ENCODE data around the gene ZC3HAV1. TPM values are rescaled to one million over a fixed set of nuclear protein-coding genes. Genes with fewer than 3 reads are reported as not detected.
"Not testable (repeated sequence)": the region's sequence is repeated elsewhere in the genome, so short reads cannot be mapped to it uniquely, and the experiment has no call there.

ZC3HAV1 gene
- polyA plus RNA-seq, 1 of the 3 experiments (the other 2 are of a cell fraction) = 11.2 TPM

DNA sequence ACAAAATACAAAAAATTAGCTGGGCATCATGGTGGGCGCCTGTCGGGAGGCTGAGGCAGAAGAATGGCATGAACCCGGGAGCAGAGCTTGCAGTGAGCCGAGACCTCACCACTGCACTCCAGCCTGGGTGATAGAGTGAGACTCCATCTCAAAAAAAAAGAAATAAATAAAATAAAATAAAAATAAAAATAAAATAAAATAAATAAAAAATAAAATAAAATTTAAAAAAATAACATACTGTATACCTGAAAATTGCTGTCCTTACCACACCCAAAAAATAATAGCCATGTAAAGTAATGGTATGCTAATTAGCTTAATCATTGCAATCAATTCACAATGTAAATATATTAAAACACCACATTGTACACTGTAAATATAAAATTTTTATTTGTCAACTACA, 77.0 kb downstream of the ZC3HAV1 start:
- no peak for DNase-seq
- Histone ChIP-seq H3K79me2 (ENCODE audit: insufficient read depth) (peaks cover 59% of the 10 kb centered on the region), H3K36me3 (replicated peaks in 1 of 2; ENCODE audit: control insufficient read depth in 1 of 2, insufficient read depth in 2 of 2, low read length in 1 of 2) (peaks cover 41 to 65% of the 10 kb centered on the region in 2 experiments), H3K27ac (ENCODE audit: low read depth in 2 of 2, low read length in 1 of 2) (no peak overlapping the region), H3K9ac (no peak overlapping the region), H3K9me2 (no peaks in the 10 kb centered on the region), H3K4me1 (ENCODE audit: control insufficient read depth in 1 of 2, insufficient read depth in 2 of 2, low read depth in 1 of 2, low read length in 1 of 2) (peaks cover 9 to 20% of the 10 kb centered on the region in 2 experiments; a peak in 3 of 4 replicates), H3F3A (replicated peaks; ENCODE audit: insufficient read depth) (peaks cover 2% of the 10 kb centered on the region), H2AFZ (ENCODE audit: low read depth) (no peak overlapping the region), H4K20me1 (ENCODE audit: insufficient read depth) (peaks cover 4% of the 10 kb centered on the region; the same call in 1 of the 2 replicates), H3K27me3 (ENCODE audit: insufficient read depth) (no peaks in the 10 kb centered on the region), H3K9me3 (no peaks in the 10 kb centered on the region), H3K4me3 (ENCODE audit: low read depth in 2 of 2, low read length in 1 of 2) (no peak overlapping the region), H3K4me2 (no peak overlapping the region)
- ChIA-PET CTCF (interaction anchor here (0.7 to 8.7 kb wide), 5 partner anchors 14 to 146 kb away, joined by 3 to 64 read pairs (median 4); no protein-coding TSS in a partner anchor), POLR2A (no interaction called here)
- WGBS (ENCODE audit: low lambda C conversion rate) = 97% methylated on average over 4 of the region's 4 CpGs
- TF ChIP-seq, protein P1, sequence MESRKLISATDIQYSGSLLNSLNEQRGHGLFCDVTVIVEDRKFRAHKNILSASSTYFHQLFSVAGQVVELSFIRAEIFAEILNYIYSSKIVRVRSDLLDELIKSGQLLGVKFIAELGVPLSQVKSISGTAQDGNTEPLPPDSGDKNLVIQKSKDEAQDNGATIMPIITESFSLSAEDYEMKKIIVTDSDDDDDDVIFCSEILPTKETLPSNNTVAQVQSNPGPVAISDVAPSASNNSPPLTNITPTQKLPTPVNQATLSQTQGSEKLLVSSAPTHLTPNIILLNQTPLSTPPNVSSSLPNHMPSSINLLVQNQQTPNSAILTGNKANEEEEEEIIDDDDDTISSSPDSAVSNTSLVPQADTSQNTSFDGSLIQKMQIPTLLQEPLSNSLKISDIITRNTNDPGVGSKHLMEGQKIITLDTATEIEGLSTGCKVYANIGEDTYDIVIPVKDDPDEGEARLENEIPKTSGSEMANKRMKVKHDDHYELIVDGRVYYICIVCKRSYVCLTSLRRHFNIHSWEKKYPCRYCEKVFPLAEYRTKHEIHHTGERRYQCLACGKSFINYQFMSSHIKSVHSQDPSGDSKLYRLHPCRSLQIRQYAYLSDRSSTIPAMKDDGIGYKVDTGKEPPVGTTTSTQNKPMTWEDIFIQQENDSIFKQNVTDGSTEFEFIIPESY (IDR thresholded peaks at IDR 0.05; ENCODE audit: borderline replicate concordance, low read depth) = no peak
- no peak for TF ChIP-seq CHD2 (IDR thresholded peaks at IDR 0.05; ENCODE audit: low read length, partially characterized antibody)

DNA sequence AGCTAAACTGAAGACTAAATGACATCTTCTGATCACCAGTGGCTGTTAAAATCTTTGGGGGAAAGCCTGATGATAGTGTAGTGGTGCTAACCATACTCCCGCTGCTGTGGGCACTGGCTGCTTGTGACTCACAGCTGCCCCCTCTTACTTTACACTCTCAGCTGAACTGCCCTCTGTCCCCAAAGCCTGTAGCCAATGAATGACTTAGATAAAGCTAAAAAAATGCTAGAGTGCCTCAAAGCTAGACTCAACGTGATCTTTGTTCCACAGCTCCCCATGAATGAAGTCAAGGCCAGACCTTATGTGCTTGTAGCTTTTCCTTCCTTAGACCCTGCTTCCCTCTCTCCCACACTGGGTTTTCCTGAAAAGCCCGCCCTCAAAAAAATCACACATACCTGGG, 80.2 kb downstream of the ZC3HAV1 start:
- Histone ChIP-seq H3K27me3 (ENCODE audit: insufficient read depth) (no peaks in the 10 kb centered on the region), H3K9ac (no peak overlapping the region), H4K20me1 (ENCODE audit: insufficient read depth) (peaks cover 4% of the 10 kb centered on the region; the same call in 1 of the 2 replicates), H3K4me3 (ENCODE audit: low read depth in 2 of 2, low read length in 1 of 2) (no peak overlapping the region), H3K27ac (ENCODE audit: low read depth in 2 of 2, low read length in 1 of 2) (no peak overlapping the region), H3K4me2 (no peak overlapping the region), H3K36me3 (replicated peaks in 1 of 2; ENCODE audit: control insufficient read depth in 1 of 2, insufficient read depth in 2 of 2, low read length in 1 of 2) (peaks cover 65 to 86% of the 10 kb centered on the region in 2 experiments), H3K4me1 (ENCODE audit: control insufficient read depth in 1 of 2, insufficient read depth in 2 of 2, low read depth in 1 of 2, low read length in 1 of 2) (peaks cover 8 to 9% of the 10 kb centered on the region in 2 experiments; a peak in 3 of 4 replicates), H3K9me2 (no peaks in the 10 kb centered on the region), H3F3A (replicated peaks; ENCODE audit: insufficient read depth) (peaks cover 2% of the 10 kb centered on the region), H3K9me3 (no peaks in the 10 kb centered on the region), H2AFZ (ENCODE audit: low read depth) (no peak overlapping the region), H3K79me2 (ENCODE audit: insufficient read depth) (peaks cover 41% of the 10 kb centered on the region)
- CTCF ChIA-PET = interaction anchor here (0.5 to 8.7 kb wide), 5 partner anchors 11 to 143 kb away, joined by 3 to 64 read pairs (median 4); no protein-coding TSS in a partner anchor
- no peak for TF ChIP-seq RAD21 (IDR thresholded peaks at IDR 0.05; ENCODE audit: low read length)
- POLR2A ChIA-PET = interaction anchor here (1.0 kb wide), 1 partner anchor 9 kb away, joined by 6 read pairs; no protein-coding TSS in a partner anchor
- 81% methylated on average over 3 of the region's 3 CpGs for WGBS (ENCODE audit: low lambda C conversion rate)
- no peak for DNase-seq

DNA sequence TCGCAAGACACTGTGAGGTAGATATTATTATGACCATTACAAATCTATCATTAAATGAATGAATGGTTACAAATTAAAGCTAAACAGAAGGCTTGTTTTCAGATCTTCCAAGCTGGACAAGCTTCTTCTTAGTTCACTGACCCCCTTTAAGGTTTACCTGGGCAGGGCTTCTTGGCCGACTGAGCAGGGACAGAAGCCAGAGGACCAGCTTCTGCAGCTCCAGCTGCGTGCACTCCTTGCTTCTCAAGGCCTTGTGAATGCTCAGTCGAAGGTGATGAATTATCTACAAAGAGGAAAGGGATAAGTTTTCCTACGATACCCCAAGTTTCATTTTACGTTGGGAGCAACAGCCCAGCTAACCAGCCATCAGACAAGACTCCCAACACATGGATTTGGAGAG, 83.0 kb downstream of the ZC3HAV1 start:
- Histone ChIP-seq H3K4me3 (ENCODE audit: low read depth in 2 of 2, low read length in 1 of 2) (no peak overlapping the region), H3K4me2 (no peak overlapping the region), H3K9ac (no peak overlapping the region), H3K4me1 (ENCODE audit: control insufficient read depth in 1 of 2, insufficient read depth in 2 of 2, low read depth in 1 of 2, low read length in 1 of 2) (peaks cover 0 to 3% of the 10 kb centered on the region in 2 experiments; a peak in 2 of 4 replicates), H3K36me3 (replicated peaks in 1 of 2; ENCODE audit: control insufficient read depth in 1 of 2, insufficient read depth in 2 of 2, low read length in 1 of 2) (peaks cover 70 to 87% of the 10 kb centered on the region in 2 experiments), H3K27me3 (ENCODE audit: insufficient read depth) (no peaks in the 10 kb centered on the region), H2AFZ (ENCODE audit: low read depth) (no peak overlapping the region), H4K20me1 (ENCODE audit: insufficient read depth) (no peaks in the 10 kb centered on the region), H3F3A (replicated peaks; ENCODE audit: insufficient read depth) (peaks cover 16% of the 10 kb centered on the region), H3K9me2 (no peaks in the 10 kb centered on the region), H3K79me2 (ENCODE audit: insufficient read depth) (peaks cover 14% of the 10 kb centered on the region; the same call in 1 of the 2 replicates), H3K27ac (ENCODE audit: low read depth in 2 of 2, low read length in 1 of 2) (no peak overlapping the region), H3K9me3 (no peaks in the 10 kb centered on the region)
- 99% methylated on average over 6 of the region's 6 CpGs for WGBS (ENCODE audit: low lambda C conversion rate)
- ChIA-PET CTCF (interaction anchor here (0.9 to 11.3 kb wide), 7 partner anchors 9 to 140 kb away, joined by 3 to 140 read pairs (median 5); partner anchors contain the start of gene ZC3HAV1L), POLR2A (no interaction called here)
- no peak for DNase-seq
- TF ChIP-seq EZH2phosphoT487 (IDR thresholded peaks at IDR 0.05; ENCODE audit: borderline replicate concordance, low read depth) (no peak), TEAD4 (IDR thresholded peaks at IDR 0.05; ENCODE audit: borderline replicate concordance, insufficient read depth) (no peak), POLR2AphosphoS5 (IDR thresholded peaks at IDR 0.05; ENCODE audit: low read depth, low read length) (no peak)

DNA sequence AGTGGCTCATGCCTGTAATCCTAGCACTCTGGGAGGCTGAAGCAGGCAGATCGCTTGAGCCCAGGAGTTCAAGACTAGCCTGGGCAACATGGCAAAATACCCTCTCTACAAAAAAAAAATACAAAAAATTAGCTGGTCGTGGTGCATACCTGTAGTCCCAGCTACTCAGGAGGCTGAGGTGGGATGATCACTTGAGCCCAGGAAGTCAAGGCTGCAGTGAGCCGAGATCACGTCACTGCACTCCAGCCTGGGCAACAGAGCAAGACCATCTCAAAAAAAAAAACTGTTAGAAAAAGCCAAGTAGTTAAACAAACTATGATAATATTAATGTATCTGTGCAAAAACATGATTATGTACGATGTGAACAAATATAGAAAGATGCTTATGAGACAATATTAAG, 83.7 kb downstream of the ZC3HAV1 start:
- Histone ChIP-seq H3F3A (replicated peaks; ENCODE audit: insufficient read depth) (peaks cover 19% of the 10 kb centered on the region), H3K36me3 (replicated peaks in 1 of 2; ENCODE audit: control insufficient read depth in 1 of 2, insufficient read depth in 2 of 2, low read length in 1 of 2) (peaks cover 71 to 84% of the 10 kb centered on the region in 2 experiments)
- H3K4me3 ChIP-seq (ENCODE audit: low read depth in 2 of 2, low read length in 1 of 2); H3K27ac ChIP-seq (ENCODE audit: low read depth in 2 of 2, low read length in 1 of 2); H3K27me3 ChIP-seq (ENCODE audit: insufficient read depth); H3K9me2 ChIP-seq; DNase-seq; H3K4me1 ChIP-seq (ENCODE audit: control insufficient read depth in 1 of 2, insufficient read depth in 2 of 2, low read depth in 1 of 2, low read length in 1 of 2); H4K20me1 ChIP-seq (ENCODE audit: insufficient read depth); H3K79me2 ChIP-seq (ENCODE audit: insufficient read depth); POLR2A ChIA-PET; H3K4me2 ChIP-seq; H3K9me3 ChIP-seq; H2AFZ ChIP-seq (ENCODE audit: low read depth); H3K9ac ChIP-seq: not testable (repeated sequence)
- CTCF ChIA-PET = interaction anchor here (0.9 to 11.3 kb wide), 7 partner anchors 9 to 139 kb away, joined by 3 to 140 read pairs (median 5); partner anchors contain the start of gene ZC3HAV1L
- 93% methylated on average over 5 of the region's 5 CpGs for WGBS (ENCODE audit: low lambda C conversion rate)

All from SK-N-SH (cell line).